HepG2 (cell line): ENCODE data around the gene HK2. TPM values are rescaled to one million over a fixed set of nuclear protein-coding genes. Genes with fewer than 3 reads are reported as not detected.
A peak's percentile ranks its signal among the peaks of the same experiment; 100 is the strongest.

Experiments
- CBFB ChIP-seq: sonication (generic); formaldehyde crosslinking; IDR thresholded peaks from 2 replicates; pipeline ENCODE4 v1.4.0; 2020; ENCODE audit warnings: missing genetic modification reagents
- CENPT ChIP-seq: sonication (generic); formaldehyde crosslinking; IDR thresholded peaks from 2 replicates; pipeline ENCODE4 v1.8.0; 2022; ENCODE audit warnings: low read depth, mild to moderate bottlenecking, moderate library complexity, missing genetic modification reagents
- ELF4 ChIP-seq: sonication (generic); formaldehyde crosslinking; IDR thresholded peaks from 2 replicates; pipeline ENCODE4 v1.5.0; 2020; ENCODE audit warnings: missing genetic modification reagents, mild to moderate bottlenecking, moderate library complexity, borderline replicate concordance
- MEF2D ChIP-seq: sonication (generic); formaldehyde crosslinking; IDR thresholded peaks from 2 replicates; pipeline ENCODE4 v1.5.1; 2020; ENCODE audit warnings: mild to moderate bottlenecking, missing genetic modification reagents
- NFE2L2 ChIP-seq: fragments of 150-350 bp; IDR thresholded peaks from 2 replicates; pipeline ENCODE4 v1.6.1; 2014; ENCODE audit warnings: low read length
- NR2F6 ChIP-seq, 2 experiments: IDR thresholded peaks; 2 replicates each; pipeline ENCODE4 v1.6.1; 2016; ENCODE audit warnings: antibody characterized with exemption in 1 of 2, mild to moderate bottlenecking in 1 of 2
- POLR2G ChIP-seq: fragments of 200-400 bp; formaldehyde crosslinking; IDR thresholded peaks from 2 replicates; pipeline ENCODE4 v1.6.1; 2018; ENCODE audit warnings: mild to moderate bottlenecking, low read depth, low read length, moderate library complexity
- RBM39 ChIP-seq: fragments of 200-400 bp; formaldehyde crosslinking; IDR thresholded peaks from one replicate; pipeline ENCODE4 v1.6.1; 2018; ENCODE audit warnings: antibody characterized with exemption, mild to moderate bottlenecking, low read depth, low read length; ENCODE audit not compliant: poor library complexity, severe bottlenecking
- RCOR2 ChIP-seq: IDR thresholded peaks from 2 replicates; pipeline ENCODE4 v1.6.1; 2016; ENCODE audit warnings: missing biosample characterization, missing genetic modification reagents
- RFX1 ChIP-seq: fragments of 450-650 bp; IDR thresholded peaks from 2 replicates; pipeline ENCODE4 v1.6.1; 2017
- SIN3A ChIP-seq: IDR thresholded peaks from 2 replicates; pipeline ENCODE4 v1.6.1; 2011; ENCODE audit warnings: low read depth, mild to moderate bottlenecking, control low read depth, low read length, borderline replicate concordance
- SRSF9 ChIP-seq: fragments of 200-400 bp; formaldehyde crosslinking; IDR thresholded peaks from 2 replicates; pipeline ENCODE4 v1.6.1; 2018; ENCODE audit warnings: borderline replicate concordance, mild to moderate bottlenecking, low read depth, low read length; ENCODE audit not compliant: insufficient read depth, poor library complexity, severe bottlenecking
- TSC22D2 ChIP-seq: sonication (generic); formaldehyde crosslinking; IDR thresholded peaks from 2 replicates; pipeline ENCODE4 v1.5.1; 2020; ENCODE audit warnings: missing genetic modification reagents, mild to moderate bottlenecking, borderline replicate concordance
- ZMYM4 ChIP-seq: sonication (generic); formaldehyde crosslinking; IDR thresholded peaks from 2 replicates; pipeline ENCODE4 v1.8.1; 2023; ENCODE audit warnings: mild to moderate bottlenecking, missing genetic modification reagents
- ZNF234 ChIP-seq: sonication (generic); formaldehyde crosslinking; conservative IDR thresholded peaks from 2 replicates; pipeline ENCODE4 v1.5.1; 2020; ENCODE audit warnings: mild to moderate bottlenecking, missing genetic modification reagents
- ZNF446 ChIP-seq: sonication (generic); formaldehyde crosslinking; IDR thresholded peaks from 2 replicates; pipeline ENCODE4 v1.5.0; 2020; ENCODE audit warnings: mild to moderate bottlenecking, missing genetic modification reagents
- ZNF546 ChIP-seq: sonication (generic); formaldehyde crosslinking; conservative IDR thresholded peaks from 2 replicates; pipeline ENCODE4 v1.8.1; 2023; ENCODE audit warnings: mild to moderate bottlenecking, missing genetic modification reagents
- ZNF678 ChIP-seq: sonication (generic); formaldehyde crosslinking; IDR thresholded peaks from 2 replicates; pipeline ENCODE4 v1.4.0; 2020; ENCODE audit warnings: mild to moderate bottlenecking, missing genetic modification reagents
- ZNF781 ChIP-seq: sonication (generic); formaldehyde crosslinking; IDR thresholded peaks from 2 replicates; pipeline ENCODE4 v1.5.1; 2020; ENCODE audit warnings: borderline replicate concordance, mild to moderate bottlenecking, missing genetic modification reagents; ENCODE audit errors: not compliant biosample characterization
- ZNF782 ChIP-seq: sonication (generic); formaldehyde crosslinking; IDR thresholded peaks from 2 replicates; pipeline ENCODE4 v1.4.0; 2020; ENCODE audit warnings: missing genetic modification reagents, mild to moderate bottlenecking, borderline replicate concordance
- ZNF878 ChIP-seq: sonication (generic); formaldehyde crosslinking; IDR thresholded peaks from 2 replicates; pipeline ENCODE4 v1.8.1; 2023; ENCODE audit warnings: mild to moderate bottlenecking, missing genetic modification reagents, moderate library complexity
- polyA plus RNA-seq, 8 experiments: library from polyadenylated mRNA; depleted of rRNA in 3 of 8; stranded (reverse) in 7 of 8; unstranded in 1 of 8; fragments of >200 nt; fragmentation: Illumina TruSeq in 4 of 8; extraction: Trizol in 4 of 8; gene quantifications; 2 replicates each; pipeline versions ENCODE4 v1.2.1 to v1.2.3, GENCODE V29; 2011 to 2016; ENCODE audit warnings: low read depth in 4 of 8, missing spikeins in 1 of 8, mixed read lengths in 1 of 8; ENCODE audit not compliant: insufficient read depth in 1 of 8
- total RNA-seq, 5 experiments: library from RNA; depleted of rRNA; stranded (reverse); fragments of >200 nt; fragmentation: Illumina TruSeq; extraction: Trizol; gene quantifications; 2 replicates each; pipeline ENCODE4 v1.2.3, GENCODE V29; 2016; ENCODE audit warnings: low read depth in 1 of 5
- TF ChIP-seq, protein P1 (sequence below): sonication (generic); formaldehyde crosslinking; IDR thresholded peaks from 2 replicates; pipeline ENCODE4 v1.4.0; 2020; ENCODE audit warnings: mild to moderate bottlenecking, missing genetic modification reagents, borderline replicate concordance
- TF ChIP-seq, protein P2 (sequence below): sonication (generic); formaldehyde crosslinking; conservative IDR thresholded peaks from 2 replicates; pipeline ENCODE4 v1.4.0; 2020; ENCODE audit warnings: missing genetic modification reagents
- TF ChIP-seq, protein P3 (sequence below): sonication (generic); formaldehyde crosslinking; IDR thresholded peaks from 2 replicates; pipeline ENCODE4 v1.5.0; 2020; ENCODE audit warnings: mild to moderate bottlenecking, missing genetic modification reagents, moderate library complexity
- TF ChIP-seq, protein P4 (sequence below): sonication (generic); formaldehyde crosslinking; IDR thresholded peaks from 2 replicates; pipeline ENCODE4 v1.4.0; 2020; ENCODE audit warnings: missing genetic modification reagents, low read depth, mild to moderate bottlenecking, borderline replicate concordance

Gene HK2
- total and polyA plus RNA-seq, 2 of the 13 experiments (the other 11 are each of a cell fraction or from before 2014, with no cell fraction given) = 13.2 to 101 TPM

DNA sequence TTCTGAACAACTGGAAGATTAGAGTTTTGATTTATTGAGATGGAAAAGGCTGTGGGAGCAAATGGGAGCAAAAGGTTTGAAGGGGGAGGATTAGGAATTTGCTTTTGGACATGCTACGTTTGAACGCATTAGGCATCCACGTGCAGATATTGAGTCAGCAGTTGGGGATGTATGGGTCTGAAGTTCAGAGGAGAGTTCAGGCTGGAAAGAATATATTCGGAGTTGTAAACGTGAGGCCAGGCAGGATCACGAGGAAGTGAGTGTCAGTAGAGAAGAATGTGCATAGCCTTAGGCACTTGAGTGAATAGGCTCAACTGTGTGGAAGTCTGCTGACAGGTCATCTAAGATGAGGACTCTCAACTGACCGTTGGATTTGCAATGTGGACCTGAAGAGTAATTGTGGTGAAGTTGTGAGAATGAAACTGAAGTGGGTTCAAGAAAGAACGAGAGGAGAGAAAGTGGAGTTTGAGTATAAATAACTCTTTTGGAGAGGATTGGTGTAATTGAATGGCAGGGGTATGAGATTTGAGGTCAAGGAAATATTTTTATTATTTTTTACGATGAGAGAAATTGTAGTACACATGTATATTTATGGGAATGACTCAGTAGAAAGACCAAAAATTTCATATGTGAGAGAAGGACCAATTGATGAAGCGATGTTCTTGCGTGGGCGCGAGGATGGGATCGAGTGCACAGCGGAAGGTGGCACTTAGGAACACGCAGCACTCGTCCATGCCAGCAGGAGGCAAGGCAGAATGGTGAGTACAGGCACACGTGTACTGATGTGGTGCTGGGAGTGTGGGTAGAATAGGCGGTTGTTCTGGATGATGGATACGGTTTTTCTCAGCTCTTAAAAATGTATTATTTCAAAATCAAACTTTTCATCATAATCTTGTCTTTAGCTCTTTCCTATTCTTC is 84.0 kb downstream of the HK2 start (continued):
- TF ChIP-seq ZNF782 (CRISPR knock-in tag) (no peak), RCOR2 (CRISPR knock-in tag) (peak; percentile 76), ZNF234 (CRISPR knock-in tag) (no peak), SRSF9 (no peak), CENPT (CRISPR knock-in tag) (no peak), CBFB (CRISPR knock-in tag) (no peak), NFE2L2 (no peak), ELF4 (CRISPR knock-in tag) (no peak), POLR2G (no peak), RFX1 (no peak), TSC22D2 (CRISPR knock-in tag) (no peak), RBM39 (no peak), NR2F6 (IDR thresholded peaks at IDR 0.05) (no peak), NR2F6 (CRISPR knock-in tag; IDR thresholded peaks at IDR 0.05) (peak; percentile 69; the same call in 1 of the 2 replicates), ZNF781 (CRISPR knock-in tag) (peak; percentile 69), MEF2D (CRISPR knock-in tag) (peak; percentile 94), ZMYM4 (CRISPR knock-in tag) (peak; percentile 36; the same call in 1 of the 2 replicates), ZNF446 (CRISPR knock-in tag) (no peak), SIN3A (no peak), ZNF878 (CRISPR knock-in tag) (peak; percentile 50; the same call in 1 of the 2 replicates), ZNF678 (CRISPR knock-in tag) (no peak), ZNF546 (no peak)
- TF ChIP-seq, protein P1, sequence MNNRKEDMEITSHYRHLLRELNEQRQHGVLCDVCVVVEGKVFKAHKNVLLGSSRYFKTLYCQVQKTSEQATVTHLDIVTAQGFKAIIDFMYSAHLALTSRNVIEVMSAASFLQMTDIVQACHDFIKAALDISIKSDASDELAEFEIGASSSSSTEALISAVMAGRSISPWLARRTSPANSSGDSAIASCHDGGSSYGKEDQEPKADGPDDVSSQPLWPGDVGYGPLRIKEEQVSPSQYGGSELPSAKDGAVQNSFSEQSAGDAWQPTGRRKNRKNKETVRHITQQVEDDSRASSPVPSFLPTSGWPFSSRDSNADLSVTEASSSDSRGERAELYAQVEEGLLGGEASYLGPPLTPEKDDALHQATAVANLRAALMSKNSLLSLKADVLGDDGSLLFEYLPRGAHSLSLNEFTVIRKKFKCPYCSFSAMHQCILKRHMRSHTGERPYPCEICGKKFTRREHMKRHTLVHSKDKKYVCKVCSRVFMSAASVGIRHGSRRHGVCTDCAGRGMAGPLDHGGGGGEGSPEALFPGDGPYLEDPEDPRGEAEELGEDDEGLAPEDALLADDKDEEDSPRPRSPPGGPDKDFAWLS (CRISPR knock-in tag) = no peak
- TF ChIP-seq, protein P2, sequence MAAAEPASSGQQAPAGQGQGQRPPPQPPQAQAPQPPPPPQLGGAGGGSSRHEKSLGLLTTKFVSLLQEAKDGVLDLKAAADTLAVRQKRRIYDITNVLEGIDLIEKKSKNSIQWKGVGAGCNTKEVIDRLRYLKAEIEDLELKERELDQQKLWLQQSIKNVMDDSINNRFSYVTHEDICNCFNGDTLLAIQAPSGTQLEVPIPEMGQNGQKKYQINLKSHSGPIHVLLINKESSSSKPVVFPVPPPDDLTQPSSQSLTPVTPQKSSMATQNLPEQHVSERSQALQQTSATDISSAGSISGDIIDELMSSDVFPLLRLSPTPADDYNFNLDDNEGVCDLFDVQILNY (CRISPR knock-in tag) = no peak
- TF ChIP-seq, protein P3, sequence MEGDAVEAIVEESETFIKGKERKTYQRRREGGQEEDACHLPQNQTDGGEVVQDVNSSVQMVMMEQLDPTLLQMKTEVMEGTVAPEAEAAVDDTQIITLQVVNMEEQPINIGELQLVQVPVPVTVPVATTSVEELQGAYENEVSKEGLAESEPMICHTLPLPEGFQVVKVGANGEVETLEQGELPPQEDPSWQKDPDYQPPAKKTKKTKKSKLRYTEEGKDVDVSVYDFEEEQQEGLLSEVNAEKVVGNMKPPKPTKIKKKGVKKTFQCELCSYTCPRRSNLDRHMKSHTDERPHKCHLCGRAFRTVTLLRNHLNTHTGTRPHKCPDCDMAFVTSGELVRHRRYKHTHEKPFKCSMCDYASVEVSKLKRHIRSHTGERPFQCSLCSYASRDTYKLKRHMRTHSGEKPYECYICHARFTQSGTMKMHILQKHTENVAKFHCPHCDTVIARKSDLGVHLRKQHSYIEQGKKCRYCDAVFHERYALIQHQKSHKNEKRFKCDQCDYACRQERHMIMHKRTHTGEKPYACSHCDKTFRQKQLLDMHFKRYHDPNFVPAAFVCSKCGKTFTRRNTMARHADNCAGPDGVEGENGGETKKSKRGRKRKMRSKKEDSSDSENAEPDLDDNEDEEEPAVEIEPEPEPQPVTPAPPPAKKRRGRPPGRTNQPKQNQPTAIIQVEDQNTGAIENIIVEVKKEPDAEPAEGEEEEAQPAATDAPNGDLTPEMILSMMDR (CRISPR knock-in tag) = no peak
- TF ChIP-seq, protein P4, sequence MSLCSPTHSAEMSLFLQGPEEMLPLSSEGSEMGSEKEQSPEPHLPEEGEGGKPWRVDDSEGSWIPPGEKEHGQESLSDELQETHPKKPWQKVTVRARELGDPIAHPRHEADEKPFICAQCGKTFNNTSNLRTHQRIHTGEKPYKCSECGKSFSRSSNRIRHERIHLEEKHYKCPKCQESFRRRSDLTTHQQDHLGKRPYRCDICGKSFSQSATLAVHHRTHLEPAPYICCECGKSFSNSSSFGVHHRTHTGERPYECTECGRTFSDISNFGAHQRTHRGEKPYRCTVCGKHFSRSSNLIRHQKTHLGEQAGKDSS = no peak
